Upper lobe of right lung (tissue), 1 donor: ENCODE results near the gene TEAD2. TPM values are rescaled to one million over a fixed set of nuclear protein-coding genes. Genes with fewer than 3 reads are reported as not detected.
A peak's percentile ranks its signal among the peaks of the same experiment; 100 is the strongest.

Experiments
- ATAC-seq: fragments of 200-7000 bp; cut with Tn5 transposase; one replicate; pipeline ENCODE4 v1.9.1; 2020; ENCODE audit warnings: mild to moderate bottlenecking, moderate library complexity
- DNase-seq: peaks from one replicate; pipeline ENCODE4 v3.0.0-alpha.2; 2020
- H3K27ac ChIP-seq: fragments of 200-600 bp; one replicate; pipeline ENCODE4 v1.8.0; 2022
- H3K27me3 ChIP-seq: fragments of 200-600 bp; one replicate; pipeline ENCODE4 v1.8.0; 2022; ENCODE audit warnings: mild to moderate bottlenecking
- H3K36me3 ChIP-seq: fragments of 200-600 bp; one replicate; pipeline ENCODE4 v1.8.0; 2022
- H3K4me1 ChIP-seq: fragments of 200-600 bp; one replicate; pipeline ENCODE4 v1.8.0; 2022
- H3K4me3 ChIP-seq: fragments of 200-600 bp; one replicate; pipeline ENCODE4 v1.8.0; 2022; ENCODE audit warnings: mild to moderate bottlenecking
- H3K9me3 ChIP-seq: fragments of 200-600 bp; one replicate; pipeline ENCODE4 v1.8.0; 2022
- CTCF ChIP-seq: fragments of 200-600 bp; IDR thresholded peaks from one replicate; pipeline ENCODE4 v1.8.0; 2022; ENCODE audit warnings: antibody characterized with exemption
- intact Hi-C: fragments of 100-400 bp; cut with DNase I; formaldehyde crosslinking; loops from one replicate; pipeline ENCODE4 v1.11.0; 2022
- total RNA-seq: library from RNA; stranded (reverse); fragmentation: NEBNext Ultra II Directional; extraction: Animal tissue kit (Norgen Biotek cat#: 25700); gene quantifications from one replicate; pipeline ENCODE4 v1.2.1, GENCODE V29; 2021
- donor health status: DM: no; HTN: yes; CAD: no; lungs with severe emphysema.

The TEAD2 gene
- total RNA-seq, 1 donor from 2014 or later: 36.4 TPM

- DNase-seq (peak; percentile 66), ATAC-seq (no peak)
- H3K36me3 ChIP-seq: peaks cover 20% of the 10 kb centered on the region
- no peaks in the 10 kb centered on the region for H3K9me3 ChIP-seq
- H3K4me1 ChIP-seq: peaks cover 13% of the 10 kb centered on the region
- no peak for TF ChIP-seq CTCF
- intact Hi-C loops: no loop called here
- H3K27me3 ChIP-seq: no peaks in the 10 kb centered on the region
- no peak overlapping the region for H3K27ac ChIP-seq
- peak overlapping the region; percentile 54 for H3K4me3 ChIP-seq
Observed at GRCh38 chr19:49338023-49338677, 24.1 kb downstream of the TEAD2 start.

GRCh38 chr19:49337267-49338022 is 24.8 kb downstream of the TEAD2 start:
- Histone ChIP-seq H3K4me3 (no peak overlapping the region), H3K27ac (no peak overlapping the region), H3K27me3 (no peaks in the 10 kb centered on the region), H3K36me3 (peaks cover 14% of the 10 kb centered on the region), H3K4me1 (peaks cover 13% of the 10 kb centered on the region), H3K9me3 (no peaks in the 10 kb centered on the region)
- intact Hi-C loops: no loop called here
- ATAC-seq (no peak), DNase-seq (no peak)
- TF ChIP-seq CTCF: no peak

- no peaks in the 10 kb centered on the region for H3K9me3 ChIP-seq
- intact Hi-C loops: no loop called here
- H3K27me3 ChIP-seq: no peaks in the 10 kb centered on the region
- DNase-seq: peak; percentile 51
- peak overlapping the region; percentile 73 for H3K27ac ChIP-seq
- peaks cover 6% of the 10 kb centered on the region for H3K36me3 ChIP-seq
- peaks cover 13% of the 10 kb centered on the region for H3K4me1 ChIP-seq
- TF ChIP-seq CTCF: no peak
- H3K4me3 ChIP-seq: peak overlapping the region; percentile 46
- ATAC-seq: no peak
Observed at GRCh38 chr19:49336482-49337266, 25.5 kb downstream of the TEAD2 start.

- Histone ChIP-seq H3K4me1 (peaks cover 13% of the 10 kb centered on the region), H3K36me3 (no peaks in the 10 kb centered on the region), H3K4me3 (peak overlapping the region; percentile 46), H3K27me3 (no peaks in the 10 kb centered on the region), H3K9me3 (no peaks in the 10 kb centered on the region), H3K27ac (peak overlapping the region; percentile 73)
- no peak for ATAC-seq
- intact Hi-C loops: no loop called here
- TF ChIP-seq CTCF: no peak
- DNase-seq: peak; percentile 37
Observed at GRCh38 chr19:49335784-49336481, 26.3 kb downstream of the TEAD2 start.

GRCh38 chr19:49335071-49335783 is 27.0 kb downstream of the TEAD2 start, which contains the start of gene CD37:
CD37 (plus strand) TSS chr19:49335406; CDS start chr19:49335541, 135 bp downstream.
- Histone ChIP-seq H3K4me3 (peak within 1 kb of the TSS; percentile 46), H3K9me3 (no peaks in the 10 kb centered on the region), H3K27ac (peak within 1 kb of the TSS; percentile 73), H3K27me3 (no peaks in the 10 kb centered on the region), H3K4me1 (peaks cover 13% of the 10 kb centered on the region), H3K36me3 (no peaks in the 10 kb centered on the region)
- ATAC-seq (no peak), DNase-seq (peak; percentile 67)
- no peak for TF ChIP-seq CTCF
- intact Hi-C loops: no loop called here
